Ovary (tissue), 9 donors: ENCODE measurements around the gene DCLK3. TPM values are rescaled to one million over a fixed set of nuclear protein-coding genes. Genes with fewer than 3 reads are reported as not detected.

Experiments used
- DNase-seq, 5 donors: peaks; one replicate each; pipeline ENCODE4 v3.0.0-alpha.2; 2019 to 2020
- H3K27ac ChIP-seq, 2 donors: fragments of 200-600 bp; one replicate each; pipeline versions ENCODE4 v1.5.1 to v1.8.0; 2019 to 2022
- H3K27me3 ChIP-seq: fragments of 200-600 bp; one replicate; pipeline ENCODE4 v1.8.0; 2022
- H3K36me3 ChIP-seq: fragments of 200-600 bp; sonication (generic); one replicate; pipeline ENCODE4 v1.5.1; 2019
- H3K4me1 ChIP-seq: one replicate; pipeline ENCODE4 v1.8.1; 2013; ENCODE audit warnings: mild to moderate bottlenecking, moderate library complexity; ENCODE audit not compliant: insufficient read depth
- H3K4me3 ChIP-seq: fragments of 200-600 bp; sonication (generic); one replicate; pipeline ENCODE4 v1.5.1; 2017
- H3K9me3 ChIP-seq, 2 donors: fragments of 200-600 bp in 1 of 2; sonication (generic) in 1 of 2; one replicate each; pipeline versions ENCODE4 v1.5.1 to v1.8.1; 2013 to 2019; ENCODE audit warnings: mild to moderate bottlenecking in 1 of 2, moderate library complexity in 1 of 2
- EP300 ChIP-seq: sonication (generic); formaldehyde crosslinking; IDR thresholded peaks from one replicate; pipeline ENCODE4 v1.6.1; 2017; ENCODE audit warnings: antibody characterized with exemption
- POLR2A ChIP-seq: fragments of 450-650 bp; IDR thresholded peaks from one replicate; pipeline ENCODE4 v1.6.1; 2017; ENCODE audit warnings: antibody characterized with exemption, mild to moderate bottlenecking, moderate library complexity
- WGBS, 3 donors: extraction: QIAGEN DNeasy Blood & Tissue Kit in 1 of 3; methylation state at CpG; one replicate each; pipeline versions ENCODE4 v1.1.5 to v1.1.7; 2013 to 2017; 5-methylcytosine and 5-hydroxymethylcytosine counted together
- intact Hi-C, 4 donors: fragments of 100-400 bp; cut with DNase I; formaldehyde crosslinking; loops; one replicate each; pipeline versions ENCODE4 v1.11.0 to v1.15.1; 2022 to 2023
- polyA plus RNA-seq, 2 donors: library from polyadenylated mRNA; stranded (reverse); fragments of 200-250 nt in 1 of 2; fragments of 350-450 nt in 1 of 2; fragmentation: Illumina TruSeq in 1 of 2; extraction: RNeasy Lipid Tissue Mini Kit (QIAGEN cat#74804) in 1 of 2; gene quantifications; one replicate each; pipeline ENCODE4 v1.2.3, GENCODE V29; 2013 to 2014
- total RNA-seq, 7 donors: library from RNA; depleted of rRNA in 2 of 7; stranded (reverse); fragments of >200 nt in 2 of 7; fragmentation: NEBNext Ultra II Directional in 3 of 7; extraction: Animal tissue kit (Norgen Biotek cat#: 25700) in 3 of 7; gene quantifications; one replicate each; pipeline versions ENCODE4 v1.1.0 to v1.2.4, GENCODE V29; 2016 to 2023
- TF ChIP-seq, protein P1 (sequence below), 3 donors: fragments of 450-650 bp in 2 of 3; fragments of 200-600 bp in 1 of 3; IDR thresholded peaks; one replicate each; pipeline versions ENCODE4 v1.5.1 to v1.8.0; 2016 to 2022; ENCODE audit warnings: antibody characterized with exemption in 3 of 3, mild to moderate bottlenecking in 1 of 3
- donor health status: DM: no; HTN: no; CAD: no; lungs with moderate emphysema.
- donor health status: DM: no; HTN: no; CAD: no.
- donor health status: Bipolar disorder and iron deficiency.
- donor health status: DM: yes; HTN: yes; CAD: no.
- donor health status: DM: no; HTN: no; CAD: no.
- donor health status: DM: yes; HTN: yes; CAD: no.

Gene DCLK3
- total and polyA plus RNA-seq, 9 donors, result under 0.01 to 0.12 (median 0.05) TPM; not detected in 4

DNA sequence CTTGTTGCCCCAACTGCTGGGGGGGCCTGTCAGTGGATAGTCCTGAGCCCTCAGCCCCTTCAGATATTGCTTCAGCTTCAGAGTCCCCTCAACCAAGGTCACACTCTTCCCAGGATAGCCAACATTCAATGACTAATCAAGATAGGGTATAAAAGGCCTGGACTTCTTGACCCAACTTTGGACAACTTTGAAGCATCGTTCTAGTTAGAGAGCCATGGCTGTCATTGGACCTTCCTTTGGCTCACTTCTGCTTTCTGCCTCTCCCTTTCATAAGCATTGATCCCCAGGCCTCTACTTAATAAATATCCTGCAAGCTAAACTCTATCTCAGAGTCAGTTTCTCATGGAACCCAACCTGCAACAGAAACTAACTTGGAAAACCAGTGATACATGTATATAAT lies 31.3 kb upstream of the DCLK3 start:
- H3K36me3 ChIP-seq, result no peaks in the 10 kb centered on the region
- TF ChIP-seq EP300 (no peak), POLR2A (no peak)
- TF ChIP-seq, protein P1, sequence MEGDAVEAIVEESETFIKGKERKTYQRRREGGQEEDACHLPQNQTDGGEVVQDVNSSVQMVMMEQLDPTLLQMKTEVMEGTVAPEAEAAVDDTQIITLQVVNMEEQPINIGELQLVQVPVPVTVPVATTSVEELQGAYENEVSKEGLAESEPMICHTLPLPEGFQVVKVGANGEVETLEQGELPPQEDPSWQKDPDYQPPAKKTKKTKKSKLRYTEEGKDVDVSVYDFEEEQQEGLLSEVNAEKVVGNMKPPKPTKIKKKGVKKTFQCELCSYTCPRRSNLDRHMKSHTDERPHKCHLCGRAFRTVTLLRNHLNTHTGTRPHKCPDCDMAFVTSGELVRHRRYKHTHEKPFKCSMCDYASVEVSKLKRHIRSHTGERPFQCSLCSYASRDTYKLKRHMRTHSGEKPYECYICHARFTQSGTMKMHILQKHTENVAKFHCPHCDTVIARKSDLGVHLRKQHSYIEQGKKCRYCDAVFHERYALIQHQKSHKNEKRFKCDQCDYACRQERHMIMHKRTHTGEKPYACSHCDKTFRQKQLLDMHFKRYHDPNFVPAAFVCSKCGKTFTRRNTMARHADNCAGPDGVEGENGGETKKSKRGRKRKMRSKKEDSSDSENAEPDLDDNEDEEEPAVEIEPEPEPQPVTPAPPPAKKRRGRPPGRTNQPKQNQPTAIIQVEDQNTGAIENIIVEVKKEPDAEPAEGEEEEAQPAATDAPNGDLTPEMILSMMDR (IDR thresholded peaks at IDR 0.05), result no peak
- H3K4me3 ChIP-seq, result no peak overlapping the region
- H3K9me3 ChIP-seq, result no peaks in the 10 kb centered on the region
- WGBS, 3 donors, result 79 to 96% (median 91%) methylated on average over 1 of the region's 1 CpG
- H3K4me1 ChIP-seq, result no peaks in the 10 kb centered on the region
- no peak for DNase-seq
- no peak overlapping the region for H3K27ac ChIP-seq
- intact Hi-C loops, result no loop called here
- no peaks in the 10 kb centered on the region for H3K27me3 ChIP-seq

DNA sequence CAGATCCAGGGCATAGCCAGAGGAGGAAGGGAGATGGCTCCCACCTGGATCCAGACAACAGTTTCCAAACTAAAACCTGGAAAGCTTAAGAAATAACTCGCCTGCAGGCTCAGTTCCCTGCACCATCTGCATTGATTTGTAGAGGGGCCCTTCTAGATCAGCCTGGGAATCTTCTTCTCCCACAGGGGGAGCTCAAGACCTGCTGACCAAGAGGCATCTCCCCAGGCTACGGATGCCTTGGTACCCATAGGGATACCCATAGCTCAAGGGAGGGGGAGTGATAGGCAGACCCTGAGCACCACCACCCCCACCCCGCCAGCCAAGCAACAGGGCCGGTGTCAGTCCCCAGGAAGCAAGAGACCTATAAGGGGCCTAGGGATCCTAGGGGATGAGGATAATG lies 28.0 kb upstream of the DCLK3 start:
- intact Hi-C loops, result no loop called here
- no peaks in the 10 kb centered on the region for H3K27me3 ChIP-seq
- H3K27ac ChIP-seq, result no peak overlapping the region
- no peaks in the 10 kb centered on the region for H3K36me3 ChIP-seq
- 37 to 42% (median 38%) methylated on average over 4 of the region's 4 CpGs for WGBS, 3 donors
- H3K4me3 ChIP-seq, result no peak overlapping the region
- H3K4me1 ChIP-seq, result no peaks in the 10 kb centered on the region
- TF ChIP-seq, protein P1 (IDR thresholded peaks at IDR 0.05), result no peak
- TF ChIP-seq POLR2A (no peak), EP300 (no peak)
- DNase-seq, result no peak
- H3K9me3 ChIP-seq, result no peaks in the 10 kb centered on the region

GRCh38 chr3:36790765-36791164 lies 26.4 kb upstream of the DCLK3 start:
- Histone ChIP-seq H3K4me3 (no peak overlapping the region), H3K36me3 (no peaks in the 10 kb centered on the region), H3K4me1 (no peaks in the 10 kb centered on the region), H3K27ac (no peak overlapping the region), H3K27me3 (no peaks in the 10 kb centered on the region), H3K9me3 (no peaks in the 10 kb centered on the region)
- WGBS, 3 donors, result 53 to 60% (median 60%) methylated on average over 5 to 6 of the region's 6 CpGs
- TF ChIP-seq POLR2A, result no peak
- TF ChIP-seq, protein P1 (IDR thresholded peaks at IDR 0.05), result no peak
- no peak for TF ChIP-seq EP300
- intact Hi-C loops, result no loop called here
- no peak for DNase-seq

GRCh38 chr3:36786921-36787890 lies 22.9 kb upstream of the DCLK3 start:
- Histone ChIP-seq H3K36me3 (no peaks in the 10 kb centered on the region), H3K9me3 (no peaks in the 10 kb centered on the region), H3K27ac (no peak overlapping the region), H3K27me3 (no peaks in the 10 kb centered on the region), H3K4me1 (no peaks in the 10 kb centered on the region), H3K4me3 (no peak overlapping the region)
- intact Hi-C loops, result no loop called here
- 69 to 75% (median 69%) methylated on average over 3 of the region's 3 CpGs for WGBS, 3 donors
- TF ChIP-seq, protein P1 (IDR thresholded peaks at IDR 0.05), result no peak
- TF ChIP-seq POLR2A (no peak), EP300 (no peak)
- DNase-seq, result no peak
